ENCODE data around the gene NOA1. TPM values are rescaled to one million over a fixed set of nuclear protein-coding genes. Genes with fewer than 3 reads are reported as not detected.
"Not testable (repeated sequence)": the region's sequence is repeated elsewhere in the genome, so short reads cannot be mapped to it uniquely, and the experiment has no call there.

NOA1 gene
- total RNA-seq, 1 experiment from 2014 or later: 23.7 TPM

DNA sequence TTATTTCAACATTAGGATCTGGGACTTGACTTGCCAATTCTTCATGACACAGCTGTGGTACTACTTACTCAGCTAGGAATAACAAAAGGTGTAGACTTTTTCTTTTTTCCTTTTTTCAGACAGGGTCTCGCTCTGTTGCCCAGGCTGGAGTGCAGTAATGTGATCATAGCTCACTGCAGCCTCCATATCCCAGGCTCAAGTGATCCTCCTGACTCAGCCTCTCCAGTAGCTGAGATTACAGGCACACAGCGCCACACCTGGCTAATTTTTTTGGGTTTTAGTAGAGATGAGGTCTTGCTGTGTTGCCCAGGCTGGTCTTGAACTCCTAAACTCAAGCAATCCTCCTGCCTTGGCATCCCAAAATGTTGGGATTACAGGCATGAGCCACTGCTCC, 16.3 kb downstream of the NOA1 start:
- DNase-seq (ENCODE audit: low spot score): no peak
- in situ Hi-C loops (cut with HindIII; ENCODE audit: low sequenced_read_pairs): no loop called here

DNA sequence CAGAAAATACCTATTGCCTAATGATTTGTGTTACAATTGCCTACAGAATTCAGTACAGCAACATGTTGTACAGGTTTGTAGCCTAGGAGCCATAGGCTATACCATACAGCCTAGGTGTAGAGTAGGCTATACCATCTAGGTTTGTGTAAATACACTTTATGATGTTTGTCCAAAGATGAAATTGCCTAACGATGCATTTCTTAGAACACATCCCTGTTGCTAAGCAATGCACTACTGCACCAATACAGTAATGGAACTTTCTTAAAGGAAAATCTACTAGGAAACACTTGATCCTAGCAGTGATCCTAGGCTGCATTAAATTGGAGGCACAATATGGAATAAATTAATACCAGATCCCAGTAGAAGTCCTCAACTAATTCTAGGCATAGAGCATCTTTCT, 18.3 kb downstream of the NOA1 start:
- in situ Hi-C loops (cut with HindIII; ENCODE audit: low sequenced_read_pairs): no loop called here
- DNase-seq (ENCODE audit: low spot score): no peak

DNA sequence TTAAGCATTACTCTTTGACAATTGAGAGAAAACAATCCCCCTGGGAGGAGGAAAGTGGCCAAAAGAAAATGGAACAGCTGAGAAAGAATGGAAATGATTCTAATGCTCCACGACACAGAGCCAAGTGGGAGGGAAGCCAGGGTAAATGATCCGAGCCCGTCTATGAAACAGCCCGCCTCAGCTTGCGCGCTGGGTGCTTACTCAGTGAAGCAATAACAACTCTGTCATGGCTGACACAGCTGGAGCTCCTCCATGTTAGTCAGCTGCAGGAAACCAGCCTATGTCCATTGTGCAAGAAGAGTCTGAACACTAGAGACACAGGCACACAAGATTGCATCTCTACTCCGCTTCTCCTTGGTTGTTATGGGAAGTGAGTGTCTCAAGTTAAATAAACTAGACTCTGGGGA, 19.3 kb downstream of the NOA1 start:
- in situ Hi-C loops (cut with HindIII; ENCODE audit: low sequenced_read_pairs): no loop called here
- no peak for DNase-seq (ENCODE audit: low spot score)

DNA sequence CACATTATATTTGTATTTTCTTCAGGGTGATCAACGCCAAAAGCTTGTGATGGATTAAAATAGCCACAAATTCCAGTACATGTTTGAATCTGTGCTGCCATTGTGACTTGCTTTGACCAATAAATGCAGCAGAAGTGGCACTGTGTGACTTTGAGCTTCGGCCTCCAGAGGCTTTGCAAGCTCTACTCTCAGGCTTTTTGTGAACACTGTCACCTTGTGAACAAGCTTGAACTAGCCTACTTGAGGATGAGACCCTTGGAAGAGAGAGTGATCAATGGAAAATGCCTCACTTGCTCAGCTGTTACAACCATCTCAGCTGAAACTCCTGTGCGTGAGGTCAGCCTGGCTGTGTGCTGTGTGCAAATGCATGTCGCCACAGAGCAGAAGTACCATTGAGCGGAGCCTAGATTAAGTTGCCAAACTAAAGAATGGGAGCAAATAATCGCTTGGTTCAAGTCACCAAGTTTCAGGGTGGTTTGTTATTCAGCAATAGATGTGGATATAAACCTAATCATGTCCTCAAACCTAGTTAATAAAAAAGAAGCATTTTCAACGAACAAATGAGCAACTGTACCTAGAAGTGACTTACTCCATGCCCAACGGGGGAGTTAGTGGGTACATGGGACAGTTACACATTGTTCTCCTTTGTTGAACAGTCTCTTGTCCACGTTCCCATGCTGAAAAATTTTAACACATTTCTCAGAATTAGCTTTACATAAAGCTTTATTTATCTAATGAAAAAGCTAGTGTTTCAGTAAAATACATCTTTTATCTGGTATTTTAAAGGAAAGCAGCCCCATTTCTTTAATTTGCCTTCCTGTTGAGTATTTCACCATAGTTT, 23.5 kb downstream of the NOA1 start:
- DNase-seq (ENCODE audit: low spot score): no peak
- in situ Hi-C loops (cut with HindIII; ENCODE audit: low sequenced_read_pairs): no loop called here

- in situ Hi-C loops (cut with HindIII; ENCODE audit: low sequenced_read_pairs): no loop called here
- DNase-seq (ENCODE audit: low spot score): no peak
Measured at GRCh38 chr4:56941403-56941802, 36.0 kb downstream of the NOA1 start.

- in situ Hi-C loops (cut with HindIII; ENCODE audit: low sequenced_read_pairs): no loop called here
- DNase-seq (ENCODE audit: low spot score): no peak
Measured at GRCh38 chr4:56940971-56941370, 36.4 kb downstream of the NOA1 start.

GRCh38 chr4:56940403-56940802, 37.0 kb downstream of the NOA1 start:
- in situ Hi-C loops (cut with HindIII; ENCODE audit: low sequenced_read_pairs): no loop called here
- no peak for DNase-seq (ENCODE audit: low spot score)

- not testable (repeated sequence) for DNase-seq (ENCODE audit: low spot score)
Measured at GRCh38 chr4:56939826-56940225, 37.6 kb downstream of the NOA1 start.

GRCh38 chr4:56937262-56937661, 40.1 kb downstream of the NOA1 start:
- no peak for DNase-seq (ENCODE audit: low spot score)
- in situ Hi-C loops (cut with HindIII; ENCODE audit: low sequenced_read_pairs): no loop called here

More at GRCh38 chr4:56939826-56940225, 37.6 kb downstream of the NOA1 start:
- in situ Hi-C loops (cut with HindIII; ENCODE audit: low sequenced_read_pairs): not testable (repeated sequence)

GRCh38 chr4:56931924-56932323, 45.5 kb downstream of the NOA1 start:
- no peak for DNase-seq (ENCODE audit: low spot score)
- in situ Hi-C loops (cut with HindIII; ENCODE audit: low sequenced_read_pairs): no loop called here

- no peak for DNase-seq (ENCODE audit: low spot score)
- in situ Hi-C loops (cut with HindIII; ENCODE audit: low sequenced_read_pairs): no loop called here
Measured at GRCh38 chr4:56930638-56931037, 46.8 kb downstream of the NOA1 start.

- in situ Hi-C loops (cut with HindIII; ENCODE audit: low sequenced_read_pairs): no loop called here
- no peak for DNase-seq (ENCODE audit: low spot score)
Measured at GRCh38 chr4:56927196-56927595, 50.2 kb downstream of the NOA1 start.

- DNase-seq (ENCODE audit: low spot score); in situ Hi-C loops (cut with HindIII; ENCODE audit: low sequenced_read_pairs): not testable (repeated sequence)
Measured at GRCh38 chr4:56914977-56915376, 62.4 kb downstream of the NOA1 start.

- in situ Hi-C loops (cut with HindIII; ENCODE audit: low sequenced_read_pairs): no loop called here
- DNase-seq (ENCODE audit: low spot score): no peak
Measured at GRCh38 chr4:56914336-56914735, 63.1 kb downstream of the NOA1 start.

Other genes starting within 250 kb of the NOA1 start
- not detected in 2 replicates for gene SPINK2, start 155.9 kb downstream of the NOA1 start, total RNA-seq (2014; rRNA removed; shearing (Covaris generic))
- 13.2 and 28.2 TPM in 2 replicates for gene REST, start 69.7 kb downstream of the NOA1 start, total RNA-seq (2014; rRNA removed; shearing (Covaris generic))
- gene POLR2B, start 1.3 kb upstream of the NOA1 start, total RNA-seq (2014; rRNA removed; shearing (Covaris generic)): 164 and 230 TPM in 2 replicates
- 11.1 and 18.2 TPM in 2 replicates for gene IGFBP7, start 132.8 kb upstream of the NOA1 start, total RNA-seq (2014; rRNA removed; shearing (Covaris generic))

Measured in G401 (cell line).